ENCODE data around the gene CFDP1.
"Not testable (repeated sequence)": the region's sequence is repeated elsewhere in the genome, so short reads cannot be mapped to it uniquely, and the experiment has no call there.

Gene CFDP1

DNA sequence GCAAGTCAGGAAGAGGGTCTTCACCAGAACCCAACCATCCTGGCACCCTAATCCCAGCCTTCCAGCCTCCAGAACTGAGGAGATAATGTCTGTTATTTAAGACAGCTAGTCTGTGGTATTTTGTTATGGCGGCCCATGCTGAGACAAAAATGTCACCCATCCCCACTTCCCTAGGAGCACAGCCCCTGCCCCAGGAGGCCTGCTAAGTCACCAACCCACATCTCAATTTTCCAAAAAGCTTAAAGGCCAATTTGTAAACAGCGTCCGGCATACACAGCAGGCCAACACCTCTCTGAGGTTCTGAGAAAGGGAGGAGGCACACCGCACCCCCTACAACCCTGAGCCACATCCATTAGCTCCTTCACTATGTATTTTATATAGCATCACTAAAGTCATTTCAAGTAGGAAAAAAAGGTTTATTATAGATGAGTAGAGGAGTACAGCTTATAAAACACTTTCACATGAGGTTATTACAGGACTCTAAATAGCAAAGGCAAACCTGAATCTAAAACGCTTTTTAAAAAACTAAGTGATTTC lies 24.2 kb upstream of the CFDP1 start:
- H3K36me3 ChIP-seq (ENCODE audit: control insufficient read depth, insufficient read depth, low read length), result no peaks in the 10 kb centered on the region
- H3K27me3 ChIP-seq (ENCODE audit: control insufficient read depth, insufficient read depth, low read length), result no peaks in the 10 kb centered on the region
- H3K27ac ChIP-seq (ENCODE audit: low read depth, low read length), result peak overlapping the region; percentile 16
- H3K4me3 ChIP-seq (ENCODE audit: low read depth, low read length), result no peak overlapping the region
- peaks cover 27% of the 10 kb centered on the region for H3K4me1 ChIP-seq (ENCODE audit: control insufficient read depth, insufficient read depth, low read length)
- no peaks in the 10 kb centered on the region for H3K9me3 ChIP-seq (ENCODE audit: control insufficient read depth, insufficient read depth, low read length)
- H3K9ac ChIP-seq (ENCODE audit: low read depth, low read length), result no peak overlapping the region

DNA sequence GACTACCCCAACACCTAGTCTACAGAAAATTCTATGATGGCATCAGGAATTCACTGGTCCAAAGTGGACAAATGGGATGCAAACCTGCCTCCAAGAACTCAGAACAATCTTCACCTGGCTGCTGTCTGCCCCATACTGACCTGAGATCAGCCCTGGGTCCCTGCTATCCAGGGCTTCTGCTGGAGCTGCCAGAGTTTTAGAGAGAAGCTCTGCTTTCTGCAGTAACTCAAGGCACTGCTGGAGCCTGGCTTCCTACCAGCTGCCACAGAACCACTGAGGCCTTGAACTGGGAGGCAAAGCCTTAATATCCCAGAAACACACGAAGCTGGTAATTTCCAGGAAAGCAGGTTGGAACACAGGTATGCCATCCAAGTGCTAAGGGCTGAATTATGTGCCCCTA lies 23.7 kb upstream of the CFDP1 start:
- no peaks in the 10 kb centered on the region for H3K36me3 ChIP-seq (ENCODE audit: control insufficient read depth, insufficient read depth, low read length)
- no peak overlapping the region for H3K9ac ChIP-seq (ENCODE audit: low read depth, low read length)
- H3K4me1 ChIP-seq (ENCODE audit: control insufficient read depth, insufficient read depth, low read length), result peaks cover 27% of the 10 kb centered on the region
- H3K4me3 ChIP-seq (ENCODE audit: low read depth, low read length), result no peak overlapping the region
- H3K9me3 ChIP-seq (ENCODE audit: control insufficient read depth, insufficient read depth, low read length), result no peaks in the 10 kb centered on the region
- peak overlapping the region; percentile 16 for H3K27ac ChIP-seq (ENCODE audit: low read depth, low read length)
- H3K27me3 ChIP-seq (ENCODE audit: control insufficient read depth, insufficient read depth, low read length), result no peaks in the 10 kb centered on the region

GRCh38 chr16:75456486-75456885 lies 23.2 kb upstream of the CFDP1 start:
- H3K27me3 ChIP-seq (ENCODE audit: control insufficient read depth, insufficient read depth, low read length); H3K9me3 ChIP-seq (ENCODE audit: control insufficient read depth, insufficient read depth, low read length); H3K9ac ChIP-seq (ENCODE audit: low read depth, low read length); H3K27ac ChIP-seq (ENCODE audit: low read depth, low read length); H3K4me3 ChIP-seq (ENCODE audit: low read depth, low read length); H3K36me3 ChIP-seq (ENCODE audit: control insufficient read depth, insufficient read depth, low read length): not testable (repeated sequence)
- peaks cover 27% of the 10 kb centered on the region for H3K4me1 ChIP-seq (ENCODE audit: control insufficient read depth, insufficient read depth, low read length)

GRCh38 chr16:75455677-75456076 lies 22.4 kb upstream of the CFDP1 start:
- peak overlapping the region; percentile 51 for H3K27ac ChIP-seq (ENCODE audit: low read depth, low read length)
- no peaks in the 10 kb centered on the region for H3K27me3 ChIP-seq (ENCODE audit: control insufficient read depth, insufficient read depth, low read length)
- peaks cover 26% of the 10 kb centered on the region for H3K4me1 ChIP-seq (ENCODE audit: control insufficient read depth, insufficient read depth, low read length)
- H3K9me3 ChIP-seq (ENCODE audit: control insufficient read depth, insufficient read depth, low read length), result no peaks in the 10 kb centered on the region
- no peak overlapping the region for H3K4me3 ChIP-seq (ENCODE audit: low read depth, low read length)
- H3K36me3 ChIP-seq (ENCODE audit: control insufficient read depth, insufficient read depth, low read length), result peaks cover 9% of the 10 kb centered on the region
- no peak overlapping the region for H3K9ac ChIP-seq (ENCODE audit: low read depth, low read length)

DNA sequence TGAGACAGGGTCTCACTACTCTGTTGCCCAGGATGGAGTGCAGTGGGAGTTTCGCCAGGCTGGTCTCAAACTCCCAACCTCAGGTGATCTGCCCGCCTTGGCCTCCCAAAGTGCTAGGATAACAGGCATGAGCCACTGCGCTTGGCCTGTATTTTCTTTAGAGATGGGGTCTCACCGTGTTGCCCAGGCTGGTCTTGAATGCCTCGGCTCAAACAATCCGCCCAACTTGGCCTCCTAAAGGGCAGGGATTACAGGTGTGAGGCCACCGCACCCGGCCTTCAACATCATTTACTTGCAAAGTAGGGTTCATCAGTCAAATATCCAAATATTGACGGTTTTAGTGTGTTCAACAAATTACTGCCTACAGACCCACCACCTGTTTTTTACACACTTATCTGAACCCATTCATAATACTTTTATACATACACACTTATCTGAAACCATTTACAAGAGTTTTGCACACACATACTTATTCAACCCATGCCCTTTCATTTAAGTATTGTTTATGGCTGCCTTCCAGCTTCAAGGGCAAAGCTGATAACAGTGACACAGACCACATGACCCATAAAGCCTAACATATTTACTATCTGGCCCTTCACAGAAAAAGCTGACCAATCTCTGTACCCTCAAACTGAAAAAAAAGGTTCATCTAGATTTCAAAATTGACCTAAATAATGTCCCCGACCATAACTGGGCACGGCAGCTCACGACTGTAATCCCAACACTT lies 19.3 kb upstream of the CFDP1 start:
- Histone ChIP-seq H3K27me3 (ENCODE audit: control insufficient read depth, insufficient read depth, low read length) (no peaks in the 10 kb centered on the region), H3K27ac (ENCODE audit: low read depth, low read length) (no peak overlapping the region), H3K4me3 (ENCODE audit: low read depth, low read length) (no peak overlapping the region), H3K4me1 (ENCODE audit: control insufficient read depth, insufficient read depth, low read length) (peaks cover 18% of the 10 kb centered on the region), H3K9ac (ENCODE audit: low read depth, low read length) (no peak overlapping the region), H3K9me3 (ENCODE audit: control insufficient read depth, insufficient read depth, low read length) (no peaks in the 10 kb centered on the region), H3K36me3 (ENCODE audit: control insufficient read depth, insufficient read depth, low read length) (peaks cover 27% of the 10 kb centered on the region)

DNA sequence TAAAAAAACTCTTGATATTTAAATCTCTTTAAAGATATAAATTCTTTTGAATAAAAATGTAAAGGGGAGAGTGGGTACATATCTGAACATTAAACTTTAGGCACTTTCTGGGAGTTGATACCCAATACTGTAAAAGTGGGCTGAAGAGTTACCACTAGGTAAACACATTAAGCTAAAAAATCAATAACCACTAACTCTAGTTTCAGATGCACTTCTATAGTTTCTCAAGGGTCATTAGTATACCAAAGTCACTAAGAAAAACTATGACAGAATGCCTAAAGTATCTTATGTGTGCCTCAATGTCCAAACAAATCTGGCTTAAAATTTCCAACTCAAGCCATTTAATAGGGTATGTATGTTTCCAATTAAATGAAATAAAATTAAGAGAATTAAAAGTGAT lies 13.1 kb upstream of the CFDP1 start:
- Histone ChIP-seq H3K27me3 (ENCODE audit: control insufficient read depth, insufficient read depth, low read length) (no peaks in the 10 kb centered on the region), H3K9ac (ENCODE audit: low read depth, low read length) (no peak overlapping the region), H3K4me3 (ENCODE audit: low read depth, low read length) (no peak overlapping the region), H3K27ac (ENCODE audit: low read depth, low read length) (no peak overlapping the region), H3K9me3 (ENCODE audit: control insufficient read depth, insufficient read depth, low read length) (no peaks in the 10 kb centered on the region), H3K4me1 (ENCODE audit: control insufficient read depth, insufficient read depth, low read length) (peaks cover 4% of the 10 kb centered on the region; the same call in 1 of the 2 replicates), H3K36me3 (ENCODE audit: control insufficient read depth, insufficient read depth, low read length) (peaks cover 47% of the 10 kb centered on the region)

GRCh38 chr16:75445298-75445697 lies 12.0 kb upstream of the CFDP1 start:
- Histone ChIP-seq H3K9ac (ENCODE audit: low read depth, low read length) (no peak overlapping the region), H3K4me1 (ENCODE audit: control insufficient read depth, insufficient read depth, low read length) (peaks cover 4% of the 10 kb centered on the region; the same call in 1 of the 2 replicates), H3K27me3 (ENCODE audit: control insufficient read depth, insufficient read depth, low read length) (no peaks in the 10 kb centered on the region), H3K9me3 (ENCODE audit: control insufficient read depth, insufficient read depth, low read length) (no peaks in the 10 kb centered on the region), H3K27ac (ENCODE audit: low read depth, low read length) (no peak overlapping the region), H3K36me3 (ENCODE audit: control insufficient read depth, insufficient read depth, low read length) (peaks cover 38% of the 10 kb centered on the region), H3K4me3 (ENCODE audit: low read depth, low read length) (no peak overlapping the region)

GRCh38 chr16:75443298-75443697 lies 10.0 kb upstream of the CFDP1 start:
- peaks cover 4% of the 10 kb centered on the region; the same call in 1 of the 2 replicates for H3K4me1 ChIP-seq (ENCODE audit: control insufficient read depth, insufficient read depth, low read length)
- no peak overlapping the region for H3K27ac ChIP-seq (ENCODE audit: low read depth, low read length)
- no peaks in the 10 kb centered on the region for H3K9me3 ChIP-seq (ENCODE audit: control insufficient read depth, insufficient read depth, low read length)
- no peaks in the 10 kb centered on the region for H3K27me3 ChIP-seq (ENCODE audit: control insufficient read depth, insufficient read depth, low read length)
- H3K36me3 ChIP-seq (ENCODE audit: control insufficient read depth, insufficient read depth, low read length), result peaks cover 26% of the 10 kb centered on the region
- H3K9ac ChIP-seq (ENCODE audit: low read depth, low read length), result no peak overlapping the region
- H3K4me3 ChIP-seq (ENCODE audit: low read depth, low read length), result no peak overlapping the region

DNA sequence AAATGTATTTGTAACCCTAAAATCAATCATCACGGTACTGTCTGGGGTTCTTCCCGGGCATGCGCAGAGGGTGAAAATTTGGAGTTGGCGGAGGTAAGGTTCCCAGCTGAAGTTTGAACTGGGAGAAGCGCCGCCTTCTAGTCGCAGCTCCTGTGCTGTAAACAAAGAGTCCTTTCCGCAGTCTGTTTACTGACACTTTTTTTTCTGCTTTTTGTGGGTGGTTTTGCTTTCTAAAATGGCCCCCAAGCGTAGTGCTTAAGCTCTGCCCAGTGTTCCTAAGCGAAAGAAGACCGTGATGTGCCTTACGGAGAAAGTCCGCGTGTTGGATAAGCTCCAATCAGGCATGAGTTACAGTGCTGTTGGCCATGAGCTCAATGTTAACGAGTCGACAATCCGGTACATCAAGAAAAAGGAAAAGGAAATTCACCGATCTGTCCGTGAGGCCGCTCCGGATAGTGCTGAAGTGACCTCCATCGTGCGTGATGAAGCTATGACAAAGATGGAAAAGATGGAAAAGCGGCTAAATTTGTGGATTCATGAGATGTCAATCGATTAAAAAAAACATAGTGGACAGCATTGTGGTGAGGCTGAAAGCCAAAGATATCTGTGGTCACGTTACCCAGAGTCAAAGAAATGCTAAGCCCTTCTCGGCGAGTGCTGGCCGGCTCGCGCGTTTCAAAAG lies 570 bp upstream of the CFDP1 start:
- Histone ChIP-seq H3K4me1 (ENCODE audit: control insufficient read depth, insufficient read depth, low read length) (peaks cover 4% of the 10 kb centered on the region; the same call in 1 of the 2 replicates), H3K27me3 (ENCODE audit: control insufficient read depth, insufficient read depth, low read length) (no peaks in the 10 kb centered on the region), H3K27ac (ENCODE audit: low read depth, low read length) (peak overlapping the region; percentile 85), H3K36me3 (ENCODE audit: control insufficient read depth, insufficient read depth, low read length) (no peaks in the 10 kb centered on the region), H3K9me3 (ENCODE audit: control insufficient read depth, insufficient read depth, low read length) (no peaks in the 10 kb centered on the region), H3K9ac (ENCODE audit: low read depth, low read length) (peak overlapping the region; percentile 93), H3K4me3 (ENCODE audit: low read depth, low read length) (peak overlapping the region; percentile 93)

DNA sequence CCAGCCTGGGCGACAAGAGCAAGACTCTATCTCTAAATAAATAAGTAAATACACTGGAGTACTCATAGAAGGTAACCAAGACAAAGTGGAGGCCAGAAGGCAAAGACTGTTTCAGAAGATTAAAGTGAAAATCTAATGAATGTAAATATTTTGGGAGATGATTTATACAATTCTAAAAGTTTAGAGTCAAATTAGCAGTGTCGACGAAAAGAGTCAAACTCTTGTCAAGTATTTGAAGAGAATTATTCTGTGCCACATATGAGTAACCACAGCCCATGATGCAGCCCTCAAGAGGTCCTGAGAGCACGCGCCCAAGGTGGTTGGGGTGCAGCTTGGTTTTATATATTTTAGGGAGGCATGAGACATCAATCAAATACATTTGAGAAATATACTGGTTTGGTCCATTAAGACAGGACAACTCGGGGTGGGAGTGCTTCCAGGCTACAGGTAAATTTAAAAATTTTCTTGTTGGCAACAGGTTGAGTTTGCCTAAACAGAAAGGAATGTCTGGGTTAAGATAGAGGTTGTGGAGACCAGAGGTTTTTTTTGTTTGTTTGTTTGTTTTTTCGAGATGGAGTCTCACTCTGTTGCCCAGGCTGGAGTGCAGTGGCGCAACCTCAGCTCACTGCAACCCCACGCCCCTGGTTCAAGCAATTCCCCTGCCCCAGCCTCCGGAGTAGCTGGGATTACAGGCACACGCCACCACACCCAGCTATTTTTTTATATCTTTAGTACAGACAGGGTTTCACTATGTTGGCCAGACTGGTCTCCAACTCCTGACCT lies 3.5 kb downstream of the CFDP1 start:
- H3K9ac ChIP-seq (ENCODE audit: low read depth, low read length), result no peak overlapping the region
- H3K27ac ChIP-seq (ENCODE audit: low read depth, low read length), result no peak overlapping the region

More for the DNA sequence above, 3.5 kb downstream of the CFDP1 start:
- Histone ChIP-seq H3K36me3 (ENCODE audit: control insufficient read depth, insufficient read depth, low read length) (no peaks in the 10 kb centered on the region), H3K4me3 (ENCODE audit: low read depth, low read length) (no peak overlapping the region), H3K9me3 (ENCODE audit: control insufficient read depth, insufficient read depth, low read length) (no peaks in the 10 kb centered on the region), H3K4me1 (ENCODE audit: control insufficient read depth, insufficient read depth, low read length) (peaks cover 4% of the 10 kb centered on the region; the same call in 1 of the 2 replicates), H3K27me3 (ENCODE audit: control insufficient read depth, insufficient read depth, low read length) (no peaks in the 10 kb centered on the region)

All from HUES48 (cell line).